ENCODE measurements around the gene TNNI2. TPM values are rescaled to one million over a fixed set of nuclear protein-coding genes. Genes with fewer than 3 reads are reported as not detected.

The TNNI2 gene
- total RNA-seq, 6 experiments from 2014 or later, result 0.31 to 1.9 (median 1.1) TPM; not detected in 3

GRCh38 chr11:1819074-1819473, 19.7 kb upstream of the TNNI2 start:
- ATAC-seq, result no peak
- H3K4me1 ChIP-seq, result no peaks in the 10 kb centered on the region
- DNase-seq, result no peak
- H3K9me3 ChIP-seq, result no peaks in the 10 kb centered on the region
- no peak for TF ChIP-seq POLR2A (IDR thresholded peaks at IDR 0.05)
- no peak for TF ChIP-seq CTCF (IDR thresholded peaks at IDR 0.05)
- no peaks in the 10 kb centered on the region for H3K27me3 ChIP-seq
- intact Hi-C loops (cut with DNase I), result no loop called here
- WGBS (ENCODE audit: insufficient coverage, low coverage, low lambda C conversion rate, missing lambda C conversion rate), result no CpG with 5 or more reads among the region's 3 CpGs
- no peak overlapping the region for H3K27ac ChIP-seq
- H3K36me3 ChIP-seq, result no peaks in the 10 kb centered on the region
- no peak overlapping the region for H3K4me3 ChIP-seq

GRCh38 chr11:1820463-1821325, 18.1 kb upstream of the TNNI2 start:
- Histone ChIP-seq H3K27ac (no peak overlapping the region), H3K4me3 (no peak overlapping the region), H3K36me3 (no peaks in the 10 kb centered on the region), H3K27me3 (no peaks in the 10 kb centered on the region), H3K9me3 (no peaks in the 10 kb centered on the region), H3K4me1 (no peaks in the 10 kb centered on the region)
- DNase-seq (no peak), ATAC-seq (no peak)
- WGBS (ENCODE audit: insufficient coverage, low coverage, low lambda C conversion rate, missing lambda C conversion rate), result 75% methylated on average over 9 of the region's 14 CpGs
- TF ChIP-seq POLR2A (IDR thresholded peaks at IDR 0.05) (no peak), CTCF (IDR thresholded peaks at IDR 0.05) (no peak)
- intact Hi-C loops (cut with DNase I), result no loop called here

- ATAC-seq (no peak), DNase-seq (no peak)
- Histone ChIP-seq H3K4me3 (no peak overlapping the region), H3K36me3 (no peaks in the 10 kb centered on the region), H3K27ac (no peak overlapping the region), H3K4me1 (peaks cover 0 to under 1% (median 0%) of the 10 kb centered on the region in 4 donors), H3K27me3 (no peaks in the 10 kb centered on the region), H3K9me3 (no peaks in the 10 kb centered on the region)
- TF ChIP-seq CTCF (IDR thresholded peaks at IDR 0.05) (no peak), POLR2A (IDR thresholded peaks at IDR 0.05) (no peak)
- intact Hi-C loops (cut with DNase I), result no loop called here
Measured at GRCh38 chr11:1821562-1821961, 17.2 kb upstream of the TNNI2 start.

- ATAC-seq, result no peak
- WGBS (ENCODE audit: insufficient coverage, low coverage, low lambda C conversion rate, missing lambda C conversion rate), result no CpG with 5 or more reads among the region's 8 CpGs
- peaks cover 0 to 10% (median 2%) of the 10 kb centered on the region in 4 donors for H3K4me1 ChIP-seq
- H3K27me3 ChIP-seq, result no peaks in the 10 kb centered on the region
- no peaks in the 10 kb centered on the region for H3K9me3 ChIP-seq
- no peak overlapping the region for H3K4me3 ChIP-seq
- H3K36me3 ChIP-seq, result no peaks in the 10 kb centered on the region
- DNase-seq, result no peak
- intact Hi-C loops (cut with DNase I), result no loop called here
- no peak for TF ChIP-seq CTCF (IDR thresholded peaks at IDR 0.05)
- TF ChIP-seq POLR2A (IDR thresholded peaks at IDR 0.05), result no peak
- H3K27ac ChIP-seq, result no peak overlapping the region
Measured at GRCh38 chr11:1822648-1823375, 16.0 kb upstream of the TNNI2 start.
